Smooth muscle cell (in vitro differentiated cells): Measurements from ENCODE around the gene RASA2. TPM values are rescaled to one million over a fixed set of nuclear protein-coding genes. Genes with fewer than 3 reads are reported as not detected.
A peak's percentile ranks its signal among the peaks of the same experiment; 100 is the strongest.

Source experiments
- DNase-seq: peaks from one replicate; lab custom pipeline; 2025; ENCODE audit not compliant: unreplicated experiment; lab: John Stamatoyannopoulos, UW
- H2AFZ ChIP-seq: fragments of 200-600 bp; sonication (generic); 2 replicates; pipeline ENCODE4 v1.6.0; 2016; ENCODE audit warnings: antibody characterized with exemption, low read depth, mild to moderate bottlenecking
- H3F3A ChIP-seq: fragments of 200-600 bp; sonication (generic); 2 replicates; pipeline ENCODE4 v1.6.0; 2017; ENCODE audit warnings: antibody characterized with exemption, low read depth
- H3K27ac ChIP-seq: fragments of 200-600 bp; sonication (generic); 2 replicates; pipeline ENCODE4 v1.5.1; 2016; ENCODE audit warnings: low read depth, mild to moderate bottlenecking
- H3K27me3 ChIP-seq: fragments of 200-600 bp; sonication (generic); 2 replicates; pipeline ENCODE4 v1.6.1; 2016; ENCODE audit warnings: low read depth, mild to moderate bottlenecking
- H3K36me3 ChIP-seq: fragments of 200-600 bp; sonication (generic); 2 replicates; pipeline ENCODE4 v1.5.1; 2016; ENCODE audit warnings: low read depth
- H3K4me1 ChIP-seq: fragments of 200-600 bp; sonication (generic); 2 replicates; pipeline ENCODE4 v1.5.1; 2016; ENCODE audit warnings: low read depth
- H3K4me2 ChIP-seq: fragments of 200-600 bp; sonication (generic); 2 replicates; pipeline ENCODE4 v1.6.0; 2016; ENCODE audit warnings: mild to moderate bottlenecking
- H3K4me3 ChIP-seq: fragments of 200-600 bp; sonication (generic); 2 replicates; pipeline ENCODE4 v1.5.1; 2016; ENCODE audit warnings: mild to moderate bottlenecking
- H3K79me2 ChIP-seq: fragments of 200-600 bp; sonication (generic); 2 replicates; pipeline ENCODE4 v1.6.0; 2016; ENCODE audit warnings: low read depth, mild to moderate bottlenecking
- H3K9ac ChIP-seq: fragments of 200-600 bp; sonication (generic); 2 replicates; pipeline ENCODE4 v1.6.0; 2016; ENCODE audit warnings: low read depth
- H3K9me3 ChIP-seq: fragments of 200-600 bp; sonication (generic); replicated peaks from 2 replicates; pipeline ENCODE4 v1.5.1; 2016; ENCODE audit warnings: low read depth
- H4K20me1 ChIP-seq: fragments of 200-600 bp; sonication (generic); 2 replicates; pipeline ENCODE4 v1.6.0; 2016; ENCODE audit warnings: low read depth
- CTCF ChIP-seq: fragments of 200-600 bp; sonication (generic); IDR thresholded peaks from 2 replicates; pipeline ENCODE4 v1.5.1; 2017; ENCODE audit warnings: borderline replicate concordance, mild to moderate bottlenecking, antibody characterized with exemption; ENCODE audit not compliant: insufficient read depth, poor library complexity, severe bottlenecking
- WGBS: methylation state at CpG from one replicate; pipeline ENCODE4 v1.1.7; 2016; ENCODE audit warnings: low lambda C conversion rate; 5-methylcytosine and 5-hydroxymethylcytosine counted together
- polyA plus RNA-seq: library from polyadenylated mRNA; unstranded; fragments of >200 nt; fragmentation: Nextera tagmentation; extraction: Ambion mirVana; gene quantifications from 2 replicates; pipeline ENCODE4 v1.2.1, GENCODE V29; 2016
- total RNA-seq: library from RNA; depleted of rRNA; stranded (reverse); fragments of >200 nt; gene quantifications from 2 replicates; pipeline ENCODE4 v1.2.3, GENCODE V29; 2014

Gene RASA2
- total and polyA plus RNA-seq, 2 experiments from 2014 or later, result 4.9 to 20.0 TPM

- TF ChIP-seq CTCF, result no peak
- no peaks in the 10 kb centered on the region for H4K20me1 ChIP-seq
- H3K9me3 ChIP-seq, result no peaks in the 10 kb centered on the region
- H3K4me3 ChIP-seq, result no peak overlapping the region
- H2AFZ ChIP-seq, result no peak overlapping the region
- H3K4me1 ChIP-seq, result peaks cover 10% of the 10 kb centered on the region
- no peak for DNase-seq
- peaks cover 8% of the 10 kb centered on the region for H3F3A ChIP-seq
- H3K79me2 ChIP-seq, result no peaks in the 10 kb centered on the region
- H3K27ac ChIP-seq, result peak overlapping the region; percentile 76
- no peaks in the 10 kb centered on the region for H3K36me3 ChIP-seq
- no peaks in the 10 kb centered on the region for H3K27me3 ChIP-seq
- no peak overlapping the region for H3K9ac ChIP-seq
- H3K4me2 ChIP-seq, result peak overlapping the region; percentile 76
- 50% methylated on average over 14 of the region's 14 CpGs for WGBS
These were observed 42.1 kb upstream of the RASA2 start for GRCh38 chr3:141444586-141445285.

GRCh38 chr3:141445990-141446389, 40.8 kb upstream of the RASA2 start:
- Histone ChIP-seq H3K9me3 (no peaks in the 10 kb centered on the region), H3F3A (no peaks in the 10 kb centered on the region), H3K9ac (no peak overlapping the region), H3K4me3 (no peak overlapping the region), H3K27ac (peak overlapping the region; percentile 76), H3K4me2 (no peak overlapping the region), H3K4me1 (peaks cover 3% of the 10 kb centered on the region), H3K79me2 (no peaks in the 10 kb centered on the region), H2AFZ (no peak overlapping the region), H3K36me3 (no peaks in the 10 kb centered on the region), H3K27me3 (no peaks in the 10 kb centered on the region), H4K20me1 (no peaks in the 10 kb centered on the region)
- DNase-seq, result no peak
- 96% methylated on average over 1 of the region's 1 CpG for WGBS
- no peak for TF ChIP-seq CTCF

- Histone ChIP-seq H3K4me1 (peaks cover 3% of the 10 kb centered on the region), H3K9me3 (no peaks in the 10 kb centered on the region), H3F3A (no peaks in the 10 kb centered on the region), H3K4me2 (no peak overlapping the region), H2AFZ (no peak overlapping the region), H3K4me3 (no peak overlapping the region), H3K36me3 (no peaks in the 10 kb centered on the region), H4K20me1 (no peaks in the 10 kb centered on the region), H3K79me2 (no peaks in the 10 kb centered on the region), H3K27ac (peak overlapping the region; percentile 76), H3K9ac (no peak overlapping the region), H3K27me3 (no peaks in the 10 kb centered on the region)
- no peak for DNase-seq
- no peak for TF ChIP-seq CTCF
These were observed 40.1 kb upstream of the RASA2 start for GRCh38 chr3:141446737-141447136.

- Histone ChIP-seq H3K36me3 (no peaks in the 10 kb centered on the region), H4K20me1 (no peaks in the 10 kb centered on the region), H3K9me3 (no peaks in the 10 kb centered on the region), H2AFZ (no peak overlapping the region), H3K4me3 (no peak overlapping the region), H3K27me3 (no peaks in the 10 kb centered on the region), H3K4me2 (no peak overlapping the region), H3K4me1 (peaks cover 3% of the 10 kb centered on the region), H3K27ac (no peak overlapping the region), H3F3A (no peaks in the 10 kb centered on the region), H3K9ac (no peak overlapping the region), H3K79me2 (no peaks in the 10 kb centered on the region)
- DNase-seq, result no peak
- WGBS, result 94% methylated on average over 6 of the region's 6 CpGs
- no peak for TF ChIP-seq CTCF
These were observed 39.4 kb upstream of the RASA2 start for GRCh38 chr3:141447383-141447782.
